Dendritic cell treated with granulocyte-macrophage colony-stimulating factor and Interleukin-4, amounts not matched to agents 40 ng/mL and 50 ng/mL, for 4 days (primary cell): ENCODE data around the gene NPAT.

ENCODE experiments used
- H3K27ac Mint-ChIP-seq: one replicate; pipeline ENCODE4 v1.8.0; 2022; ENCODE audit warnings: mild to moderate bottlenecking, mixed read lengths
- H3K27me3 Mint-ChIP-seq: one replicate; pipeline ENCODE4 v1.8.0; 2022; ENCODE audit warnings: mild to moderate bottlenecking, mixed read lengths
- H3K36me3 Mint-ChIP-seq: one replicate; pipeline ENCODE4 v1.8.0; 2022; ENCODE audit warnings: low read depth, mixed read lengths
- H3K4me1 Mint-ChIP-seq: one replicate; pipeline ENCODE4 v1.8.0; 2022; ENCODE audit warnings: low read depth, mixed read lengths
- H3K4me3 Mint-ChIP-seq: one replicate; pipeline ENCODE4 v1.8.0; 2022; ENCODE audit warnings: mild to moderate bottlenecking, moderate library complexity, mixed read lengths
- H3K9me3 Mint-ChIP-seq: one replicate; pipeline ENCODE4 v1.8.0; 2022; ENCODE audit warnings: mixed read lengths
- intact Hi-C: fragments of 100-400 bp; cut with micrococcal nuclease; formaldehyde crosslinking; loops from one replicate; pipeline ENCODE4 v1.15.0; 2022

The NPAT gene

GRCh38 chr11:108222574-108223347 is at the start of gene NPAT, which contains the start of gene ATM:
Gene NPAT, minus strand, starts transcription at chr11:108222638. Its CDS starts 102 bp downstream, at chr11:108222536.
Gene ATM, plus strand, starts transcription at chr11:108223067. Its CDS starts 4,558 bp downstream, at chr11:108227625.
- H3K9me3 Mint-ChIP-seq = no peaks in the 10 kb centered on the region
- H3K4me1 Mint-ChIP-seq = peaks cover 54% of the 10 kb centered on the region
- H3K27ac Mint-ChIP-seq = no peak within 1 kb of the TSS
- intact Hi-C loops = loop anchor here (2.0 to 10.0 kb wide), 4 partner anchors 98 to 442 kb away; partner anchors contain the start of genes ACAT1, C11orf65, DDX10 and RAB39A
- peaks cover 28% of the 10 kb centered on the region for H3K36me3 Mint-ChIP-seq
- H3K4me3 Mint-ChIP-seq = no peak within 1 kb of the TSS
- H3K27me3 Mint-ChIP-seq = no peaks in the 10 kb centered on the region

- peaks cover 14% of the 10 kb centered on the region for H3K9me3 Mint-ChIP-seq
- H3K36me3 Mint-ChIP-seq = peaks cover 72% of the 10 kb centered on the region
- no peak overlapping the region for H3K4me3 Mint-ChIP-seq
- intact Hi-C loops = no loop called here
- no peaks in the 10 kb centered on the region for H3K27me3 Mint-ChIP-seq
- no peaks in the 10 kb centered on the region for H3K4me1 Mint-ChIP-seq
- no peak overlapping the region for H3K27ac Mint-ChIP-seq
Observed at GRCh38 chr11:108269583-108269982, 47.1 kb upstream of the NPAT start.

- intact Hi-C loops = loop anchor here (5.0 kb wide), 1 partner anchor 34 kb away; no protein-coding TSS in a partner anchor
- Mint-ChIP-seq H3K9me3 (no peaks in the 10 kb centered on the region), H3K36me3 (peaks cover 83% of the 10 kb centered on the region), H3K27ac (no peak overlapping the region), H3K4me3 (no peak overlapping the region), H3K27me3 (no peaks in the 10 kb centered on the region), H3K4me1 (no peaks in the 10 kb centered on the region)
Observed at GRCh38 chr11:108253176-108253575, 30.7 kb upstream of the NPAT start.

- no peaks in the 10 kb centered on the region for H3K9me3 Mint-ChIP-seq
Observed at GRCh38 chr11:108246885-108247284, 24.4 kb upstream of the NPAT start.

GRCh38 chr11:108246308-108246707 is 23.9 kb upstream of the NPAT start:
- H3K4me1 Mint-ChIP-seq = no peaks in the 10 kb centered on the region
- H3K9me3 Mint-ChIP-seq = no peaks in the 10 kb centered on the region
- H3K27ac Mint-ChIP-seq = no peak overlapping the region
- peaks cover 74% of the 10 kb centered on the region for H3K36me3 Mint-ChIP-seq
- intact Hi-C loops = no loop called here
- no peak overlapping the region for H3K4me3 Mint-ChIP-seq
- no peaks in the 10 kb centered on the region for H3K27me3 Mint-ChIP-seq

More at GRCh38 chr11:108246885-108247284, 24.4 kb upstream of the NPAT start:
- Mint-ChIP-seq H3K27ac (no peak overlapping the region), H3K4me1 (no peaks in the 10 kb centered on the region), H3K36me3 (peaks cover 74% of the 10 kb centered on the region), H3K4me3 (no peak overlapping the region), H3K27me3 (no peaks in the 10 kb centered on the region)
- intact Hi-C loops = no loop called here

GRCh38 chr11:108242422-108242821 is 20.0 kb upstream of the NPAT start:
- Mint-ChIP-seq H3K27me3 (no peaks in the 10 kb centered on the region), H3K27ac (no peak overlapping the region), H3K4me1 (peaks cover 3% of the 10 kb centered on the region), H3K4me3 (no peak overlapping the region), H3K9me3 (no peaks in the 10 kb centered on the region), H3K36me3 (peaks cover 82% of the 10 kb centered on the region)
- intact Hi-C loops = no loop called here

- Mint-ChIP-seq H3K4me1 (peaks cover 12% of the 10 kb centered on the region), H3K4me3 (no peak overlapping the region), H3K27me3 (no peaks in the 10 kb centered on the region), H3K36me3 (peaks cover 82% of the 10 kb centered on the region), H3K9me3 (no peaks in the 10 kb centered on the region), H3K27ac (no peak overlapping the region)
- intact Hi-C loops = no loop called here
Observed at GRCh38 chr11:108241330-108242037, 19.0 kb upstream of the NPAT start.

GRCh38 chr11:108239076-108239475 is 16.6 kb upstream of the NPAT start:
- H3K27ac Mint-ChIP-seq = no peak overlapping the region
- peaks cover 77% of the 10 kb centered on the region for H3K36me3 Mint-ChIP-seq
- peaks cover 20% of the 10 kb centered on the region for H3K4me1 Mint-ChIP-seq
- intact Hi-C loops = loop anchor here (5.0 kb wide), 1 partner anchor 42 kb away; no protein-coding TSS in a partner anchor
- H3K4me3 Mint-ChIP-seq = no peak overlapping the region
- H3K27me3 Mint-ChIP-seq = no peaks in the 10 kb centered on the region
- no peaks in the 10 kb centered on the region for H3K9me3 Mint-ChIP-seq

GRCh38 chr11:108237058-108237481 is 14.6 kb upstream of the NPAT start:
- peaks cover 20% of the 10 kb centered on the region for H3K4me1 Mint-ChIP-seq
- H3K27ac Mint-ChIP-seq = peak overlapping the region; percentile 71
- no peaks in the 10 kb centered on the region for H3K27me3 Mint-ChIP-seq

GRCh38 chr11:108235633-108236032 is 13.2 kb upstream of the NPAT start:
- no peaks in the 10 kb centered on the region for H3K27me3 Mint-ChIP-seq
- H3K9me3 Mint-ChIP-seq = no peaks in the 10 kb centered on the region
- peak overlapping the region; percentile 71 for H3K27ac Mint-ChIP-seq
- H3K36me3 Mint-ChIP-seq = peaks cover 82% of the 10 kb centered on the region
- H3K4me1 Mint-ChIP-seq = peaks cover 20% of the 10 kb centered on the region
- H3K4me3 Mint-ChIP-seq = no peak overlapping the region
- intact Hi-C loops = loop anchor here (5.0 kb wide), 1 partner anchor 38 kb away; no protein-coding TSS in a partner anchor

More at GRCh38 chr11:108237058-108237481, 14.6 kb upstream of the NPAT start:
- intact Hi-C loops = loop anchor here (5.0 kb wide), 1 partner anchor 40 kb away; no protein-coding TSS in a partner anchor
- Mint-ChIP-seq H3K4me3 (no peak overlapping the region), H3K9me3 (no peaks in the 10 kb centered on the region), H3K36me3 (peaks cover 82% of the 10 kb centered on the region)

- H3K4me1 Mint-ChIP-seq = peaks cover 20% of the 10 kb centered on the region
- H3K27ac Mint-ChIP-seq = no peak overlapping the region
- peaks cover 82% of the 10 kb centered on the region for H3K36me3 Mint-ChIP-seq
- H3K9me3 Mint-ChIP-seq = no peaks in the 10 kb centered on the region
- no peaks in the 10 kb centered on the region for H3K27me3 Mint-ChIP-seq
- no peak overlapping the region for H3K4me3 Mint-ChIP-seq
- intact Hi-C loops = loop anchor here (5.0 kb wide), 1 partner anchor 38 kb away; no protein-coding TSS in a partner anchor
Observed at GRCh38 chr11:108235192-108235591, 12.8 kb upstream of the NPAT start.

GRCh38 chr11:108233277-108233945 is 11.0 kb upstream of the NPAT start:
- intact Hi-C loops = no loop called here
- peaks cover 20% of the 10 kb centered on the region for H3K4me1 Mint-ChIP-seq
- H3K27me3 Mint-ChIP-seq = no peaks in the 10 kb centered on the region
- H3K27ac Mint-ChIP-seq = no peak overlapping the region
- H3K36me3 Mint-ChIP-seq = peaks cover 82% of the 10 kb centered on the region
- H3K4me3 Mint-ChIP-seq = no peak overlapping the region
- H3K9me3 Mint-ChIP-seq = no peaks in the 10 kb centered on the region

- intact Hi-C loops = loop anchor here (10.0 kb wide), 2 partner anchors 103 to 437 kb away; partner anchors contain the start of genes ACAT1 and DDX10
- Mint-ChIP-seq H3K27me3 (no peaks in the 10 kb centered on the region), H3K27ac (no peak overlapping the region), H3K9me3 (no peaks in the 10 kb centered on the region), H3K4me1 (peaks cover 12% of the 10 kb centered on the region), H3K4me3 (no peak overlapping the region), H3K36me3 (peaks cover 74% of the 10 kb centered on the region)
Observed at GRCh38 chr11:108228251-108228650, 5.8 kb upstream of the NPAT start.
